Keratinocyte (primary cell): Measurements from ENCODE around the gene TBC1D3. TPM values are rescaled to one million over a fixed set of nuclear protein-coding genes. Genes with fewer than 3 reads are reported as not detected.
"Not testable (repeated sequence)": the region's sequence is repeated elsewhere in the genome, so short reads cannot be mapped to it uniquely, and the experiment has no call there.

Experiments
- DNase-seq: peaks from one replicate; pipeline ENCODE4 v3.0.0-alpha.2; 2011; ENCODE audit warnings: low read depth, missing footprints, low spot score
- FAIRE-seq: peaks from 2 replicates; lab custom pipeline; 2011; peaks lifted over from hg19 to GRCh38; lab: Jason Lieb, UNC
- H2AFZ ChIP-seq: 2 replicates; pipeline ENCODE4 v1.6.0; 2012; ENCODE audit warnings: low read length, control low read depth, inconsistent platforms; ENCODE audit not compliant: control insufficient read depth
- H3K27ac ChIP-seq: 2 replicates; pipeline ENCODE4 v1.5.1; 2011; ENCODE audit warnings: low read length; ENCODE audit not compliant: control insufficient read depth, insufficient read depth
- H3K27me3 ChIP-seq: 3 replicates; pipeline ENCODE4 v1.6.0; 2011; ENCODE audit warnings: low read length; ENCODE audit not compliant: control insufficient read depth, insufficient read depth; ENCODE audit errors: extremely low read depth
- H3K36me3 ChIP-seq, 2 experiments: 2 replicates in 1 of 2; 3 replicates in 1 of 2; pipeline ENCODE4 v1.5.1; 2011; ENCODE audit warnings: low read length in 2 of 2, mild to moderate bottlenecking in 1 of 2; ENCODE audit not compliant: control insufficient read depth in 2 of 2, insufficient read depth in 2 of 2; ENCODE audit errors: extremely low read depth in 1 of 2
- H3K4me1 ChIP-seq: 3 replicates; pipeline ENCODE4 v1.5.1; 2011; ENCODE audit warnings: low read length; ENCODE audit not compliant: control insufficient read depth, insufficient read depth; ENCODE audit errors: extremely low read depth
- H3K4me2 ChIP-seq: 3 replicates; pipeline ENCODE4 v1.6.0; 2011; ENCODE audit warnings: low read depth, low read length; ENCODE audit not compliant: control insufficient read depth, insufficient read depth; ENCODE audit errors: extremely low read depth
- H3K4me3 ChIP-seq, 3 experiments: fragments of 200-600 bp in 1 of 3; sonication (generic) in 1 of 3; 2 replicates in 2 of 3; 3 replicates in 1 of 3; pipeline ENCODE4 v1.5.1; 2011 to 2016; ENCODE audit warnings: low read length in 3 of 3, mild to moderate bottlenecking in 3 of 3, control low read depth in 2 of 3, inconsistent platforms in 1 of 3, low read depth in 1 of 3, mixed read lengths in 1 of 3, mixed run types in 1 of 3, moderate library complexity in 1 of 3; ENCODE audit not compliant: control insufficient read depth in 2 of 3, insufficient read depth in 2 of 3; ENCODE audit errors: extremely low read depth in 1 of 3
- H3K79me2 ChIP-seq: 2 replicates; pipeline ENCODE4 v1.6.0; 2012; ENCODE audit warnings: low read length; ENCODE audit not compliant: control insufficient read depth, insufficient read depth
- H3K9ac ChIP-seq: 3 replicates; pipeline ENCODE4 v1.6.0; 2011; ENCODE audit warnings: low read length; ENCODE audit not compliant: control insufficient read depth, insufficient read depth; ENCODE audit errors: extremely low read depth
- H3K9me1 ChIP-seq: 3 replicates; pipeline ENCODE4 v1.6.0; 2011; ENCODE audit warnings: low read length; ENCODE audit not compliant: control insufficient read depth, insufficient read depth; ENCODE audit errors: extremely low read depth
- H3K9me3 ChIP-seq: 2 replicates; pipeline ENCODE4 v1.5.1; 2012; ENCODE audit warnings: low read depth, low read length; ENCODE audit not compliant: control insufficient read depth
- H4K20me1 ChIP-seq: 3 replicates; pipeline ENCODE4 v1.6.0; 2011; ENCODE audit warnings: low read length; ENCODE audit not compliant: control insufficient read depth, insufficient read depth; ENCODE audit errors: extremely low read depth
- dilution Hi-C: fragments of 300-500 bp; cut with MboI; formaldehyde crosslinking; loops from one replicate; pipeline ENCODE4 v1.7.0; 2020; ENCODE audit warnings: low sequenced_read_pairs; ENCODE audit not compliant: extremely low pct_ligation_motif_present
- polyA minus RNA-seq, 3 experiments: library from RNA; depleted of rRNA, polyadenylated mRNA; stranded (reverse); fragments of >200 nt; gene quantifications; 1 replicate in 1 of 3; 2 replicates in 1 of 3; 3 replicates in 1 of 3; pipeline ENCODE4 v1.2.3, GENCODE V29; 2011
- polyA plus RNA-seq, 5 experiments: library from polyadenylated mRNA; depleted of rRNA in 3 of 5; stranded (reverse) in 3 of 5; stranded (forward) in 1 of 5; unstranded in 1 of 5; fragments of >200 nt; gene quantifications; 1 replicate in 1 of 5; 2 replicates in 3 of 5; 3 replicates in 1 of 5; pipeline versions ENCODE4 v1.2.1 to v1.2.3, GENCODE V29; 2011 to 2012; ENCODE audit warnings: missing spikeins in 2 of 5, low read depth in 1 of 5, low replicate concordance in 1 of 5

Gene TBC1D3
- polyA plus RNA-seq (0.05 TPM in 1 of 3 replicates, not detected in the others), polyA minus RNA-seq (not detected in 3 replicates)
- not detected for polyA plus RNA-seq (2011; ENCODE audit: low read depth)
- polyA plus RNA-seq (2011; cell fraction: cytosol; rRNA removed): not detected in 2 replicates
- 0.09 TPM in 1 of 2 replicates, not detected in the other for polyA plus RNA-seq (2011; cell fraction: nucleus; rRNA removed)
- polyA plus RNA-seq (2012; ENCODE audit: low replicate concordance): 0.08 TPM in 1 of 2 replicates, not detected in the other
- polyA minus RNA-seq (2011; cell fraction: cytosol; rRNA and poly(A)+ RNA removed): not detected
- not detected in 2 replicates for polyA minus RNA-seq (2011; cell fraction: nucleus; rRNA and poly(A)+ RNA removed)

- FAIRE-seq, H3K27ac ChIP-seq, H3K27me3 ChIP-seq, H3K36me3 ChIP-seq, H3K4me3 ChIP-seq, H3K4me1 ChIP-seq, H3K79me2 ChIP-seq, H2AFZ ChIP-seq, DNase-seq, H3K9me1 ChIP-seq, dilution Hi-C loops, H3K9me3 ChIP-seq, H3K4me2 ChIP-seq, H3K9ac ChIP-seq, H4K20me1 ChIP-seq: not testable (repeated sequence)
Observed at GRCh38 chr17:38192455-38192854, at the start of gene TBC1D3. Gene TBC1D3 (minus strand): TSS chr17:38192555. CDS start chr17:38191029, 1,526 bp downstream.

- FAIRE-seq, H3K36me3 ChIP-seq, H2AFZ ChIP-seq, H3K9me1 ChIP-seq, dilution Hi-C loops, H3K4me3 ChIP-seq, H3K27me3 ChIP-seq, H3K4me1 ChIP-seq, H3K79me2 ChIP-seq, H4K20me1 ChIP-seq, H3K4me2 ChIP-seq, H3K27ac ChIP-seq, DNase-seq, H3K9ac ChIP-seq, H3K9me3 ChIP-seq: not testable (repeated sequence)
Observed at GRCh38 chr17:38232790-38233189, 40.4 kb upstream of the TBC1D3 start.

GRCh38 chr17:38225844-38226495, 33.6 kb upstream of the TBC1D3 start:
- H3K27ac ChIP-seq, H3K4me3 ChIP-seq, DNase-seq, H3K27me3 ChIP-seq, H3K9me3 ChIP-seq, FAIRE-seq, H3K4me2 ChIP-seq, H4K20me1 ChIP-seq, H3K36me3 ChIP-seq, H3K9ac ChIP-seq, H3K4me1 ChIP-seq, H2AFZ ChIP-seq, H3K9me1 ChIP-seq, H3K79me2 ChIP-seq, dilution Hi-C loops: not testable (repeated sequence)

- H3K27me3 ChIP-seq, H3K27ac ChIP-seq, FAIRE-seq, H3K4me3 ChIP-seq, H3K9ac ChIP-seq, H4K20me1 ChIP-seq, H3K79me2 ChIP-seq, H3K36me3 ChIP-seq, dilution Hi-C loops, H3K4me2 ChIP-seq, H3K9me1 ChIP-seq, H3K4me1 ChIP-seq, H3K9me3 ChIP-seq, DNase-seq, H2AFZ ChIP-seq: not testable (repeated sequence)
Observed at GRCh38 chr17:38220867-38221266, 28.5 kb upstream of the TBC1D3 start.

GRCh38 chr17:38200271-38200670, 7.9 kb upstream of the TBC1D3 start:
- dilution Hi-C loops, H3K36me3 ChIP-seq: not testable (repeated sequence)

More at GRCh38 chr17:38200271-38200670, 7.9 kb upstream of the TBC1D3 start:
- not testable (repeated sequence) for FAIRE-seq, H3K9me1 ChIP-seq, H4K20me1 ChIP-seq, H3K79me2 ChIP-seq, H3K9ac ChIP-seq, H3K27me3 ChIP-seq, H3K4me2 ChIP-seq, H3K27ac ChIP-seq, DNase-seq, H3K9me3 ChIP-seq, H3K4me3 ChIP-seq, H2AFZ ChIP-seq, H3K4me1 ChIP-seq
